Calu3 (cell line): ENCODE measurements around the gene KIAA1217. TPM values are rescaled to one million over a fixed set of nuclear protein-coding genes. Genes with fewer than 3 reads are reported as not detected.

Source experiments
- BruUV-seq: library from RNA; stranded (reverse); fragments of 400-500 nt; replicated peaks from 2 replicates; lab custom pipeline; 2021; lab: Mats Ljungman, UMichigan
- CTCF ChIA-PET: fragments of 300-600 bp; sonication (Branson Sonifier 250); formaldehyde crosslinking; loops from one replicate; lab custom pipeline; 2022; ENCODE audit warnings: antibody characterized with exemption; lab: Charles Lee
- DNase-seq: peaks from one replicate; pipeline ENCODE4 v3.0.0; 2022
- H3K27ac Mint-ChIP-seq: one replicate; pipeline ENCODE4 v1.8.0; 2022; ENCODE audit warnings: mixed read lengths; ENCODE audit not compliant: unreplicated experiment
- H3K27me3 Mint-ChIP-seq: one replicate; pipeline ENCODE4 v1.8.0; 2022; ENCODE audit warnings: mixed read lengths; ENCODE audit not compliant: unreplicated experiment
- H3K36me3 Mint-ChIP-seq: one replicate; pipeline ENCODE4 v1.8.0; 2022; ENCODE audit warnings: mild to moderate bottlenecking, moderate library complexity, mixed read lengths; ENCODE audit not compliant: insufficient read depth, unreplicated experiment
- H3K4me1 Mint-ChIP-seq: one replicate; pipeline ENCODE4 v1.8.0; 2022; ENCODE audit warnings: mild to moderate bottlenecking, low read depth, mixed read lengths; ENCODE audit not compliant: unreplicated experiment
- H3K4me3 Mint-ChIP-seq: one replicate; pipeline ENCODE4 v1.8.0; 2022; ENCODE audit warnings: mild to moderate bottlenecking, low read depth, moderate library complexity, mixed read lengths; ENCODE audit not compliant: unreplicated experiment
- H3K9me3 Mint-ChIP-seq: one replicate; pipeline ENCODE4 v1.8.0; 2022; ENCODE audit warnings: low read depth, mixed read lengths; ENCODE audit not compliant: unreplicated experiment
- CTCF ChIP-seq: fragments of 200-600 bp; IDR thresholded peaks from one replicate; pipeline ENCODE4 v1.8.0; 2022; ENCODE audit warnings: antibody characterized with exemption; ENCODE audit not compliant: unreplicated experiment
- intact Hi-C: fragments of 100-400 bp; cut with micrococcal nuclease; formaldehyde crosslinking; loops from one replicate; pipeline ENCODE4 v1.10.0; 2022; ENCODE audit not compliant: unreplicated experiment
- total RNA-seq: library from RNA; stranded (reverse); gene quantifications from 2 replicates; pipeline ENCODE4 v1.2.3, GENCODE V29; 2022

KIAA1217 gene
- total RNA-seq, 1 experiment from 2014 or later: 46.2 TPM

DNA sequence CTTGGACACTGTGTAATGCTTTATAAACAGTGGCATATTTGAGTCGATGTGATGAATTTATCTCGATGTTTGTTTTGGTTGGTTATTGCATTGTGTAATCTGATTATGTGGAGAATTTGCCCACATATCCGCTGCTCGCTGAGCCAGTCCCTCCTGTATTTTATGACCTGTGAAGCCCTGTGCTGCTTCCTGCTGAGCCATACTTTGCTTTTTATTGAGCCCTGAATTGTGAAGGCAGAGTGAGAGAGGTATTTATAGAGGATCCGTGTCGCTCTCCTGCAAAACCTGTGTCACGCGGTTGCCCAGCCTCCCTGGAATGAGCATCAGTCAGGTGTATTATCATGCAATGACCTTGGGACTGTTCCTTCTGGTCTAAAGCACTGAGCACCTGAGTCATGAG is 261.1 kb downstream of the KIAA1217 start:
- Mint-ChIP-seq H3K4me3 (peak overlapping the region; percentile 46), H3K9me3 (peaks cover 3% of the 10 kb centered on the region)

GRCh38 chr10:24475598-24475997 is 266.7 kb downstream of the KIAA1217 start:
- H3K27ac Mint-ChIP-seq: no peak overlapping the region
- no peak for DNase-seq
- peaks cover 6% of the 10 kb centered on the region for H3K9me3 Mint-ChIP-seq
- CTCF ChIA-PET: no interaction called here
- H3K4me3 Mint-ChIP-seq: no peak overlapping the region
- intact Hi-C loops: no loop called here
- peaks cover 8% of the 10 kb centered on the region for H3K4me1 Mint-ChIP-seq
- no peaks in the 10 kb centered on the region for H3K27me3 Mint-ChIP-seq
- BruUV-seq: no TSS peak
- TF ChIP-seq CTCF: no peak
- H3K36me3 Mint-ChIP-seq: peaks cover 29% of the 10 kb centered on the region

More for the DNA sequence above, 261.1 kb downstream of the KIAA1217 start:
- H3K4me1 Mint-ChIP-seq: peaks cover 31% of the 10 kb centered on the region
- DNase-seq: peak; percentile 45
- no TSS peak for BruUV-seq
- peaks cover 70% of the 10 kb centered on the region for H3K36me3 Mint-ChIP-seq
- peak overlapping the region; percentile 61 for H3K27ac Mint-ChIP-seq
- TF ChIP-seq CTCF: no peak
- no peaks in the 10 kb centered on the region for H3K27me3 Mint-ChIP-seq
- CTCF ChIA-PET: interaction anchor here (0.6 to 1.0 kb wide), 2 partner anchors 14 to 51 kb away, joined by 4 to 5 read pairs; no protein-coding TSS in a partner anchor
- intact Hi-C loops: loop anchor here (5.0 kb wide), 2 partner anchors 43 to 47 kb away; no protein-coding TSS in a partner anchor

DNA sequence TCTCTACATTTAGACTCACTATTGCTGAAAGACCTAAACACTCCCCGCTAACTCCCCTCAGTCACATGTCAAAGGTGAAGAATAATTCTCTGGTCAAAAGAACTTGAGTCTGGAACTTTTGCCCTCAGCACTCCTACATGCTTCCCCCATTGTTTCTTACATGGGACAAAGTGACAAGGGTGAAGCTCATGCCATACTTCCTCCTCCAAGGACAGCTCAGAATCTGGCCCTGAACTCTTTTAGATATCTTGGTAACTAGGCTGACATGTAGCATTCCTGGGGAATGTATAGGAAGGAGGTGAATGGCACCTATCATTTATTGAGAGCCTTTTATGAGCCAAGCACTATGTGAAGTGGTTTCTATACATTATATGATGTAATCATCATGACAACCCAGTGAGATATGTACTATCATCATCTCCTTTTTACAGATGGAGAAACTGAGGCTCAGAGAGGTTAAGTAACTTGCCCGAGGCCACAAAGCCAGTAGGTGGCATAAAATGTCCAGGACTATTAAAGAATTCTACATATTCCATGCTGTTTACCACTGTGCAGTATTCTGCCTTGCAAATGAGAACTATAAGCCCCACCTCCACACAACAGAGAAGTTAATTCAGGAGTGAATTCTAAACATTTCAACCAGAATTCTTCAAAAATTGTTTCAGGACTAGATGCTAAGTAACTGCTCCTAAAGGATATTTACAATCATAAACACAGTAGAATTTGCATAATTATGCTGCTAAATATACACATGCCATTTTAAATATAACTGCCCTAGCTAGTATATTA is 268.2 kb downstream of the KIAA1217 start:
- TF ChIP-seq CTCF: no peak
- Mint-ChIP-seq H3K4me1 (peaks cover 21% of the 10 kb centered on the region), H3K27me3 (no peaks in the 10 kb centered on the region), H3K4me3 (no peak overlapping the region), H3K27ac (no peak overlapping the region), H3K36me3 (peaks cover 23% of the 10 kb centered on the region), H3K9me3 (peaks cover 6% of the 10 kb centered on the region)
- BruUV-seq: no TSS peak
- intact Hi-C loops: no loop called here
- DNase-seq: no peak
- CTCF ChIA-PET: no interaction called here

GRCh38 chr10:24477915-24478314 is 269.0 kb downstream of the KIAA1217 start:
- no peak overlapping the region for H3K27ac Mint-ChIP-seq
- CTCF ChIA-PET: no interaction called here
- peaks cover 4% of the 10 kb centered on the region for H3K9me3 Mint-ChIP-seq
- peaks cover 27% of the 10 kb centered on the region for H3K4me1 Mint-ChIP-seq
- H3K27me3 Mint-ChIP-seq: no peaks in the 10 kb centered on the region
- no peak overlapping the region for H3K4me3 Mint-ChIP-seq
- no peak for TF ChIP-seq CTCF
- BruUV-seq: no TSS peak
- intact Hi-C loops: no loop called here
- no peak for DNase-seq
- H3K36me3 Mint-ChIP-seq: peaks cover 22% of the 10 kb centered on the region
